AG09319 (cell line): Measurements from ENCODE around the gene ATG7.

Experiments used
- DNase-seq: peaks from one replicate; pipeline ENCODE4 v3.0.0-alpha.2; 2010; ENCODE audit warnings: low read depth; ENCODE audit errors: extremely low read depth
- TF ChIP-seq, protein P1 (sequence below): IDR thresholded peaks from 2 replicates; pipeline ENCODE4 v1.5.1; 2011; ENCODE audit warnings: low read depth, mild to moderate bottlenecking, inconsistent platforms, low read length, moderate library complexity

The ATG7 gene

GRCh38 chr3:11581237-11582190 is 309.3 kb downstream of the ATG7 start:
- DNase-seq = no peak
- TF ChIP-seq, protein P1, sequence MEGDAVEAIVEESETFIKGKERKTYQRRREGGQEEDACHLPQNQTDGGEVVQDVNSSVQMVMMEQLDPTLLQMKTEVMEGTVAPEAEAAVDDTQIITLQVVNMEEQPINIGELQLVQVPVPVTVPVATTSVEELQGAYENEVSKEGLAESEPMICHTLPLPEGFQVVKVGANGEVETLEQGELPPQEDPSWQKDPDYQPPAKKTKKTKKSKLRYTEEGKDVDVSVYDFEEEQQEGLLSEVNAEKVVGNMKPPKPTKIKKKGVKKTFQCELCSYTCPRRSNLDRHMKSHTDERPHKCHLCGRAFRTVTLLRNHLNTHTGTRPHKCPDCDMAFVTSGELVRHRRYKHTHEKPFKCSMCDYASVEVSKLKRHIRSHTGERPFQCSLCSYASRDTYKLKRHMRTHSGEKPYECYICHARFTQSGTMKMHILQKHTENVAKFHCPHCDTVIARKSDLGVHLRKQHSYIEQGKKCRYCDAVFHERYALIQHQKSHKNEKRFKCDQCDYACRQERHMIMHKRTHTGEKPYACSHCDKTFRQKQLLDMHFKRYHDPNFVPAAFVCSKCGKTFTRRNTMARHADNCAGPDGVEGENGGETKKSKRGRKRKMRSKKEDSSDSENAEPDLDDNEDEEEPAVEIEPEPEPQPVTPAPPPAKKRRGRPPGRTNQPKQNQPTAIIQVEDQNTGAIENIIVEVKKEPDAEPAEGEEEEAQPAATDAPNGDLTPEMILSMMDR = no peak

GRCh38 chr3:11582191-11582968 is 310.2 kb downstream of the ATG7 start:
- peak; percentile 89 for DNase-seq

GRCh38 chr3:11583235-11583634 is 311.0 kb downstream of the ATG7 start:
- TF ChIP-seq, protein P1 = no peak
- DNase-seq = no peak

More at GRCh38 chr3:11582191-11582968, 310.2 kb downstream of the ATG7 start:
- TF ChIP-seq, protein P1 = no peak

GRCh38 chr3:11583638-11584046 is 311.4 kb downstream of the ATG7 start:
- no peak for DNase-seq
- TF ChIP-seq, protein P1 = no peak

GRCh38 chr3:11584570-11584969 is 312.4 kb downstream of the ATG7 start:
- DNase-seq = no peak
- TF ChIP-seq, protein P1 = no peak

DNA sequence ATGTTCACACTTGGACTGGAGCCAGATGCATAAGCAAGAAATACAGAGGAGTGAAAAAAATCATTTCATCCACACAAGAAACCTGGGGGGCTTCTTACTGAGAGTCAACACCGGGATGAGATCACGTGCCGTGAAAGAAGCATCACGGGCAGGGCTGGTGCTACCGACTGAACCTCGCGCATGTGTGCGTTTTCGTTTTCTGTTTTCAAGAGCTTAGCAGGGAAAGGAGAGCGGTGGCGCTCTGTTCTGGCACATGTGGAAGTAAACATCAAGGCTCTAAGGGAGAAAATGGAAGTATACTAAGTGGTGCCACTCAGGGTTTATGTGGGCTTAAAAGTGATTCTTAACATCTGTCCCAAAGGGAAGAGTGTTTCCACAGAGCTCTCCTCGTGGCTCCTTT is 315.6 kb downstream of the ATG7 start:
- TF ChIP-seq, protein P1 = no peak
- no peak for DNase-seq

- no peak for DNase-seq
- TF ChIP-seq, protein P1 = no peak
These were observed 316.1 kb downstream of the ATG7 start for GRCh38 chr3:11588338-11588737.
